ENCODE results near the gene RNF11.

The RNF11 gene

DNA sequence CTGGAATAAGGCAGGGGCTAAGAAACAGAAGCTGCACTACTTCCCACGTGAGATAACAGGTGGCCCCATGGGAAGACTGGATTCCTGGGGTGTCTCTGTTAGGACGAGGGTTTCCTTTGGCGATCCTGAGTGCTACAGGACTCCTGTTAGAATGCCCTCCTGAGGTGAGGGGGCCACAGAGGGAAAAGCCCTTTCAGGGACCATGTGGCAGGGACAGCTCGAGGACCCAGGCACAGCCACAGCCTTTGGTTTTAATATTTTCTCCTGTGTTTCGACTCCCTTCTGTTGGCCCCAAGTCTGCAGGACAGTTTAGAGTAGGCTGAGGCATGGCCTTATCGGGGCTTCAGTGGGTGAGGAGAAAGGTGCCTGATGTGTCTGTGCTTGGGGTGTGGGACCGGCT lies 81.7 kb downstream of the RNF11 start:
- DNase-seq = no peak

GRCh38 chr1:51320967-51321923 lies 85.2 kb downstream of the RNF11 start:
- no peak for DNase-seq

DNA sequence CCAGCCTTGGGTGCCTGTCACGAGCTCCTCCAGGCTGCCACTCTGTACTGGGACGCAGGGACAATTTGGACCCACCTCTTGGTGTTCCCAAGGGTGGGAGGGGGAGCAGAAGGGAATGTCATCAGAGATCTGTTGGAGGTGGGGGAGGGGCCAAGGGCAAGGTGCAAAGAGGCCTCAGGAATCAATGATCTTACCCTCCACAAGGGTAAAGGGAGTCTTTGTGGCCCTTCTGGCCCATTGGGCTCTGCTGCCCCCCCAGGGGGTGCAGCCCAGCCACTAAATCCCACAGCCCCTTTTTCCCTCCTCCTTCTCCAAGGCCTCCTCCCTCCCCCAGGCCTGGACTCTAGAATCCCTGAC lies 85.8 kb downstream of the RNF11 start:
- no peak for DNase-seq

- no peak for DNase-seq
Observed at GRCh38 chr1:51322417-51323101, 86.5 kb downstream of the RNF11 start.
